Astrocyte of the spinal cord (primary cell): ENCODE measurements around the gene NEK9.

Source experiments
- DNase-seq: peaks from one replicate; pipeline ENCODE4 v3.0.0; 2011; ENCODE audit warnings: low read depth, low spot score
- H3K4me3 ChIP-seq: 2 replicates; pipeline ENCODE4 v1.5.1; 2011; ENCODE audit warnings: low read depth, mild to moderate bottlenecking, low read length, moderate library complexity
- CTCF ChIP-seq: IDR thresholded peaks from 2 replicates; pipeline ENCODE4 v1.5.1; 2012; ENCODE audit warnings: low read depth, mild to moderate bottlenecking, low read length, inconsistent platforms
- in situ Hi-C: cut with HindIII; loops from 2 replicates; pipeline ENCODE4 v1.10.0; 2017; ENCODE audit warnings: low sequenced_read_pairs

The NEK9 gene

GRCh38 chr14:75119056-75119455, 7.8 kb downstream of the NEK9 start:
- in situ Hi-C loops, result no loop called here
- TF ChIP-seq CTCF, result no peak
- no peak overlapping the region for H3K4me3 ChIP-seq
- DNase-seq, result no peak

GRCh38 chr14:75113932-75114539, 12.8 kb downstream of the NEK9 start:
- in situ Hi-C loops, result no loop called here
- TF ChIP-seq CTCF, result no peak
- DNase-seq, result no peak
- no peak overlapping the region for H3K4me3 ChIP-seq

- no peak for DNase-seq
- no peak for TF ChIP-seq CTCF
- in situ Hi-C loops, result no loop called here
- no peak overlapping the region for H3K4me3 ChIP-seq
These were observed 17.0 kb downstream of the NEK9 start for GRCh38 chr14:75109877-75110276.

GRCh38 chr14:75107186-75107585, 19.7 kb downstream of the NEK9 start:
- TF ChIP-seq CTCF, result no peak
- no peak for DNase-seq
- in situ Hi-C loops, result no loop called here
- no peak overlapping the region for H3K4me3 ChIP-seq

GRCh38 chr14:75101491-75101890, 25.4 kb downstream of the NEK9 start:
- in situ Hi-C loops, result no loop called here
- TF ChIP-seq CTCF, result no peak
- no peak overlapping the region for H3K4me3 ChIP-seq
- DNase-seq, result no peak

GRCh38 chr14:75098682-75099081, 28.2 kb downstream of the NEK9 start:
- H3K4me3 ChIP-seq, result no peak overlapping the region
- in situ Hi-C loops, result no loop called here
- TF ChIP-seq CTCF, result no peak
- DNase-seq, result no peak

GRCh38 chr14:75098212-75098611, 28.6 kb downstream of the NEK9 start:
- H3K4me3 ChIP-seq, result no peak overlapping the region
- TF ChIP-seq CTCF, result no peak
- in situ Hi-C loops, result no loop called here
- DNase-seq, result no peak
